HEK293 (cell line): ENCODE data around the gene GRIN2A.

Experiments
- CTCF ChIA-PET: fragments of 350-600 bp; formaldehyde crosslinking; extraction: SDS; loops from one replicate; lab custom pipeline; 2021; ENCODE audit warnings: antibody characterized with exemption; lab: Yijun Ruan, JAX
- POLR2A ChIA-PET: fragments of 300-600 bp; formaldehyde crosslinking; extraction: SDS; loops from one replicate; lab custom pipeline; 2020; ENCODE audit warnings: antibody characterized with exemption, inconsistent platforms; lab: Yijun Ruan, JAX
- H3K27ac ChIP-seq: fragments of 200-500 bp; sonication (Bioruptor generic); 2 replicates; pipeline ENCODE4 v1.5.1; 2014; ENCODE audit warnings: low read depth, low read length, control low read depth, inconsistent platforms; ENCODE audit errors: extremely low read depth
- H3K36me3 ChIP-seq, 2 experiments: fragments of 200-500 bp in 1 of 2; sonication (Bioruptor generic) in 1 of 2; 1 replicate in 1 of 2; 2 replicates in 1 of 2; pipeline ENCODE4 v1.5.1; 2014 to 2017; ENCODE audit warnings: inconsistent platforms in 2 of 2, low read length in 2 of 2; ENCODE audit not compliant: control insufficient read depth in 2 of 2, insufficient read depth in 1 of 2
- H3K4me1 ChIP-seq: fragments of 200-500 bp; sonication (Bioruptor generic); 2 replicates; pipeline ENCODE4 v1.5.1; 2014; ENCODE audit warnings: mild to moderate bottlenecking, low read length, inconsistent platforms; ENCODE audit not compliant: control insufficient read depth, insufficient read depth
- H3K4me3 ChIP-seq: 2 replicates; pipeline ENCODE4 v1.5.1; 2011; ENCODE audit warnings: low read depth, mild to moderate bottlenecking, control low read depth, low read length, moderate library complexity
- H3K9me3 ChIP-seq: fragments of 200-500 bp; sonication (Bioruptor generic); 2 replicates; pipeline ENCODE4 v1.5.1; 2014; ENCODE audit warnings: low read depth, low read length, inconsistent platforms; ENCODE audit not compliant: control insufficient read depth, insufficient read depth
- KLF8 ChIP-seq: fragments of 450-650 bp; formaldehyde crosslinking; IDR thresholded peaks from 2 replicates; pipeline ENCODE4 v1.5.1; 2016; ENCODE audit warnings: missing biosample characterization, missing genetic modification characterization
- TCF7L2 ChIP-seq: IDR thresholded peaks from 2 replicates; pipeline ENCODE4 v1.6.1; 2011; ENCODE audit warnings: low read depth, mild to moderate bottlenecking, inconsistent platforms, low read length, moderate library complexity, borderline replicate concordance
- TSHZ1 ChIP-seq: fragments of 450-650 bp; formaldehyde crosslinking; IDR thresholded peaks from 2 replicates; pipeline ENCODE4 v1.5.1; 2016; ENCODE audit warnings: missing biosample characterization, missing genetic modification characterization, borderline replicate concordance
- WT1 ChIP-seq: fragments of 450-650 bp; formaldehyde crosslinking; IDR thresholded peaks from 2 replicates; pipeline ENCODE4 v1.5.1; 2016; ENCODE audit warnings: missing biosample characterization, missing genetic modification characterization
- ZBTB17 ChIP-seq: fragments of 450-650 bp; formaldehyde crosslinking; IDR thresholded peaks from 2 replicates; pipeline ENCODE4 v1.5.1; 2016; ENCODE audit warnings: missing biosample characterization, missing genetic modification characterization
- ZNF148 ChIP-seq: fragments of 450-650 bp; formaldehyde crosslinking; IDR thresholded peaks from 2 replicates; pipeline ENCODE4 v1.5.0; 2017; ENCODE audit warnings: missing biosample characterization, missing genetic modification characterization, borderline replicate concordance
- ZNF175 ChIP-seq: fragments of 450-650 bp; formaldehyde crosslinking; IDR thresholded peaks from 2 replicates; pipeline ENCODE4 v1.5.1; 2016; ENCODE audit warnings: missing biosample characterization, missing genetic modification characterization
- ZNF184 ChIP-seq: fragments of 450-650 bp; IDR thresholded peaks from 2 replicates; pipeline ENCODE4 v1.5.1; 2018; ENCODE audit warnings: missing biosample characterization, mild to moderate bottlenecking, missing genetic modification characterization
- ZNF24 ChIP-seq: fragments of 450-650 bp; formaldehyde crosslinking; IDR thresholded peaks from 2 replicates; pipeline ENCODE4 v1.5.1; 2016; ENCODE audit warnings: missing biosample characterization, missing genetic modification characterization
- ZNF26 ChIP-seq: fragments of 450-650 bp; formaldehyde crosslinking; IDR thresholded peaks from 2 replicates; pipeline ENCODE4 v1.5.1; 2016; ENCODE audit warnings: missing biosample characterization, missing genetic modification characterization
- ZNF302 ChIP-seq: fragments of 450-650 bp; formaldehyde crosslinking; IDR thresholded peaks from 2 replicates; pipeline ENCODE4 v1.5.1; 2016; ENCODE audit warnings: missing biosample characterization, missing genetic modification characterization, low read depth
- ZNF560 ChIP-seq: fragments of 450-650 bp; formaldehyde crosslinking; IDR thresholded peaks from 2 replicates; pipeline ENCODE4 v1.5.1; 2017; ENCODE audit warnings: missing biosample characterization, missing genetic modification characterization, borderline replicate concordance
- ZNF654 ChIP-seq: fragments of 450-650 bp; formaldehyde crosslinking; IDR thresholded peaks from 2 replicates; pipeline ENCODE4 v1.5.1; 2016; ENCODE audit warnings: low read depth, missing biosample characterization, missing genetic modification characterization
- ZNF704 ChIP-seq: fragments of 450-650 bp; formaldehyde crosslinking; IDR thresholded peaks from 2 replicates; pipeline ENCODE4 v1.5.1; 2016; ENCODE audit warnings: missing biosample characterization, missing genetic modification characterization
- ZNF747 ChIP-seq: fragments of 450-650 bp; formaldehyde crosslinking; IDR thresholded peaks from 2 replicates; pipeline ENCODE4 v1.5.1; 2016; ENCODE audit warnings: missing biosample characterization, missing genetic modification characterization
- ZSCAN4 ChIP-seq: fragments of 450-650 bp; formaldehyde crosslinking; IDR thresholded peaks from 2 replicates; pipeline ENCODE4 v1.5.1; 2017; ENCODE audit warnings: missing biosample characterization, missing genetic modification characterization

The GRIN2A gene

GRCh38 chr16:9844361-9844760 is 337.9 kb downstream of the GRIN2A start:
- TF ChIP-seq ZSCAN4 = no peak
- no peak for TF ChIP-seq ZNF302 (tag by site-specific recombination)
- no peak for TF ChIP-seq ZBTB17 (tag by site-specific recombination)
- TF ChIP-seq ZNF175 (tag by site-specific recombination) = no peak
- TF ChIP-seq TSHZ1 (tag by site-specific recombination) = no peak
- TF ChIP-seq TCF7L2 = no peak
- no peak for TF ChIP-seq KLF8 (tag by site-specific recombination)
- no peak for TF ChIP-seq ZNF654 (tag by site-specific recombination)
- no peak for TF ChIP-seq WT1 (tag by site-specific recombination)
- TF ChIP-seq ZNF184 (tag by site-specific recombination) = no peak
- TF ChIP-seq ZNF24 (tag by site-specific recombination) = no peak
- TF ChIP-seq ZNF26 (tag by site-specific recombination) = no peak
- TF ChIP-seq ZNF560 = no peak
- no peak for TF ChIP-seq ZNF704 (tag by site-specific recombination)
- no peak for TF ChIP-seq ZNF747 (tag by site-specific recombination)
- TF ChIP-seq ZNF148 (tag by site-specific recombination) = no peak
- H3K4me3 ChIP-seq = no peak overlapping the region
- no peaks in the 10 kb centered on the region for H3K36me3 ChIP-seq
- no peaks in the 10 kb centered on the region for H3K4me1 ChIP-seq
- ChIA-PET CTCF (no interaction called here), POLR2A (interaction anchor here (0.6 kb wide), 1 partner anchor 1670 kb away, joined by 3 read pairs; no protein-coding TSS in a partner anchor)
- H3K9me3 ChIP-seq = no peaks in the 10 kb centered on the region
- H3K27ac ChIP-seq = no peak overlapping the region
